ENCODE data around the gene ZNF681.
"Not testable (repeated sequence)": the region's sequence is repeated elsewhere in the genome, so short reads cannot be mapped to it uniquely, and the experiment has no call there.

The ZNF681 gene

GRCh38 chr19:23758187-23759074 is at the start of gene ZNF681:
TSS of gene ZNF681 (minus strand) at chr19:23758891. CDS start at chr19:23758749, 142 bp downstream.
- DNase-seq, result no peak

- no peak for DNase-seq
Measured at GRCh38 chr19:23804676-23805075, 46.0 kb upstream of the ZNF681 start.

GRCh38 chr19:23802290-23802689 is 43.6 kb upstream of the ZNF681 start:
- DNase-seq, result no peak

- DNase-seq, result no peak
Measured at GRCh38 chr19:23801803-23802202, 43.1 kb upstream of the ZNF681 start.

- DNase-seq, result no peak
Measured at GRCh38 chr19:23800868-23801267, 42.2 kb upstream of the ZNF681 start.

DNA sequence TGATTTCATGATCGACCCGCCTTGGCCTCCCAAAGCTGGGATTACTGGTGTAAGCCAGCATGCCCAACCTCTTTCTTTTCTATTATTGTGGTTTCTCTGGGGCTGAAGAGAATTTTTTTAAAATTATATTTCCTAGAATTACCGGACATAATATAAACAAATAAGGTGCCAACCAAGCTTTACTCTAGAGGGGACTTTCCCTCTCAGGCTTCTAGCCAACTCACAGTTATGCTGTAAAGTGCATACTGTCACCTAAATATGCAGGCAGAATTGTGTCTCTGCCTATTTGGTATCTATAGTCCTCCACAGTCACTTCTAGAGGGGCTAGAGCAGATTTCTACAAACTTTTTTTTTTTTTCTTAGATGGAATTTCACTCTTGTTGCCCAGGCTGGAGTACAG is 41.6 kb upstream of the ZNF681 start:
- no peak for DNase-seq

GRCh38 chr19:23799321-23799720 is 40.6 kb upstream of the ZNF681 start:
- no peak for DNase-seq

DNA sequence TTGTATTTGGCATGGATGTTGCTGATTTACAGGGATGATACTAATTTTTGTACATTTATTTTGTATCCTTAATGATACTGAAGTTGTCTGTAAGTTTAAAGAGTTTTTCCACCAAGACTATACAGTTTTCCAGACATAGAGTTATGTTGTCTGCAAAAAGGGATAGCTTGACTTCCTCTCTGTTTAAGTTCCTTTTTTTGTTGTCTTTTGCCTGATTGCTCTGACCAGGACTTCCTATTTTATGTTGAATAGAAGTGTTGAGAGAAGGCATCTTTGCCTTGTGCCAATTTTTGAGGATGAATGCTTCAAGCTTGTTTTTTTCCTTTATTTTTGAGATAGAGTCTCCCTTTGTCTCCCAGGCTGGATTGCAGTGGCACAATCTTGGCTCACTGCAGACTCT is 36.8 kb upstream of the ZNF681 start:
- no peak for DNase-seq

GRCh38 chr19:23792784-23793183 is 34.1 kb upstream of the ZNF681 start:
- DNase-seq, result no peak

GRCh38 chr19:23790641-23791488 is 32.2 kb upstream of the ZNF681 start:
- no peak for DNase-seq

- DNase-seq, result no peak
Measured at GRCh38 chr19:23789246-23789645, 30.6 kb upstream of the ZNF681 start.

GRCh38 chr19:23788411-23788810 is 29.7 kb upstream of the ZNF681 start:
- DNase-seq, result no peak

GRCh38 chr19:23787106-23787505 is 28.4 kb upstream of the ZNF681 start:
- DNase-seq, result no peak

DNA sequence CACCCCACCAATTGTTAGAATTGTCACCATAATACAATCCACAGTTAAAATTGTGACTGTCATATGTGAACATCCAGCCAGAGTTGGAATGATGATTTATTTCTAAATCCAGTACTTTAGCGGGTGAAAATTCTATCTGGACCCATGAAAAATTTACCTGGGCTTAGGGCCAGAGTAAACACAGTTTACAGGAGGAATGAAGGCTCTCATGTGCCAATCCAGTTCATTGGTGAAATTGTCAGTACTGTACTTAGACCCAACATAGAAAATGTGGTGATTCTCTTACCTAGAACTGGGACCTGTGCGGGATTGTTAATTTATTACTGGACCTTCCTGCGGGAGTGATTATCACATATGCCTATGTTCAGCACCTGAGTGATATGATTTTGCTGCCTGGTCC is 27.3 kb upstream of the ZNF681 start:
- DNase-seq, result no peak

DNA sequence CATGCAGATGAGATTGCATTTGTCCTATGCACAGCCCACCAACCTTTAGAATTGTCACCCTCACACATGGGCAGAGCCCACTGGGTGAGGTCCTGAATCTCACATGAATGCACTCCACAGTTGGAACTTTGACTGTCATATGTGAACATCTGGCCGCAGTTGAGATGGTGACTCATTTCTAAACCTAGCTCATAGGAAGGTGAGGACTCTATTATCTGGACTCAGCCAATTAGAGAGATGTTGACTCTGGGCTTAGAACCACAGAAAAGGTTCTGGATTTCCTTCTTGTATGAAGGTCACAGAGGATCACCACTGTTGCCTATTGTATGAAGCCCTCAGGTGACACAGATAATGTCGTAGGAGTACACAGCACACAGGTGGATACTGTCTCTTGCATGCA is 25.6 kb upstream of the ZNF681 start:
- DNase-seq, result no peak

- no peak for DNase-seq
Measured at GRCh38 chr19:23783636-23784035, 24.9 kb upstream of the ZNF681 start.

DNA sequence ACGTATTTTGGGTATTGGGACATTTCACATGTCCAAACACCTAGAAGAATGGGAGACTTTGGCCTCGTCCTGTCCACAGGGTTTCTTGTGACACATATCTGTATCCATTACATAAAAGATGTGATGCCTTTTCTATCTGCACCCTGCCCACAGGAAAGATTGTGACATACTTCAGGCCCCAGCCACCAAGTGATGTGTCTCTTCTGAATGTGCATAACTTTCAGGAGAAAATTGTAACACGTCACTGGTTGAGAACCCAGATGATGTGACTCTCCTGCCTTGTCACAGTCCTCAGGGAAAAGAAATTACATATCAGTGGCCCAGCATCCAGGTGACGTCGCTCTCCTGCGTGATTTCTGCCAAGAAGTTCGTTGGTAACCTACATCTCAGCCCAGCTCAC is 21.0 kb upstream of the ZNF681 start:
- no peak for DNase-seq

- no peak for DNase-seq
Measured at GRCh38 chr19:23778566-23778965, 19.9 kb upstream of the ZNF681 start.

- DNase-seq, result not testable (repeated sequence)
Measured at GRCh38 chr19:23778036-23778435, 19.3 kb upstream of the ZNF681 start.

- DNase-seq, result no peak
Measured at GRCh38 chr19:23777216-23777615, 18.5 kb upstream of the ZNF681 start.

GRCh38 chr19:23776507-23777205 is 18.0 kb upstream of the ZNF681 start:
- DNase-seq, result no peak

DNA sequence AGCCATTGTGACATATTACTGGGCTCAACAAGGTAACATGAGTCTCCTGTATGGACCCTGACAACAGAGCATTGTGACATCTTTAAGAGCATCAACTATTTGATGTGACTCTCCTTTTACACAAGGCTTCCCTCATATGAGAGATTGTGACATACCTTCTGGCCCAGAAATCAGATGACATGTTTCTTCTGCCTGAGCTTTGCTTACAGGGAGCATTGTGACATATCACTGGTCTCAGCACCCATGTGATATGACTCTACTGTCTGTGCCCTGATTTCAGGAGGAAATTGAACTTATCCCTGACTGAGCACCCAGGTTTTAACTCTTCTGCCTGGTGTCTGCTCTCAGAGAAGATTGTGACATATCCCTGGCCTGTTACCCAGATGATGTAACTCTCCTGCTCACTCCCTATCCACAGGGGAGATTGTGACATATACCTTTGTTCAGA is 15.9 kb upstream of the ZNF681 start:
- DNase-seq, result no peak

DNA sequence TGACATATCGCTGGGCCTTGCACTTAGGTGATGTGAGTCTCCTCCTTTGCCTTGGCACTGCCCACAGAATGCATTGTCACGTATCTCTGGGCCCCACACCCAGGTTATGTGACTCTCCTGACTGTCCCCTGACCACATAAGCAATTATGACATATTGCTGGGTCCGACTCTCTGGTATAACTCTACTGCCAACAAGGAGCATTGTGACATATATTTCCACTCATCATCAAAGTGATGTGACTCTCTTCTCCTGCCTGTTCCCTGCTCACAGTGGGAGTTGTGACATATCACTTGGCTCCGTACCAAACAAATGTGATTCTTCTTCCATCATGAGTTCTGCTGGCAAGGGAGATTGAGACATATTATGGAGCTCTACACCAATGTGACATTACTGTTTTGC is 15.4 kb upstream of the ZNF681 start:
- no peak for DNase-seq
